GM21447 (cell line): Measurements from ENCODE around the gene FAM53A.
"Not testable (repeated sequence)": the region's sequence is repeated elsewhere in the genome, so short reads cannot be mapped to it uniquely, and the experiment has no call there.

Experiments
- ATAC-seq: cut with Tn5 transposase; IDR thresholded peaks from one replicate; pipeline ENCODE4 v1.9.1; 2021; ENCODE audit not compliant: unreplicated experiment

The FAM53A gene

GRCh38 chr4:1641671-1642070, 42.4 kb downstream of the FAM53A start:
- ATAC-seq = no peak

GRCh38 chr4:1640716-1641503, 43.2 kb downstream of the FAM53A start:
- not testable (repeated sequence) for ATAC-seq

GRCh38 chr4:1640190-1640589, 43.9 kb downstream of the FAM53A start:
- ATAC-seq = no peak

GRCh38 chr4:1639299-1639868, 44.7 kb downstream of the FAM53A start:
- no peak for ATAC-seq

- ATAC-seq = no peak
Measured at GRCh38 chr4:1638873-1639272, 45.2 kb downstream of the FAM53A start.

- ATAC-seq = no peak
Measured at GRCh38 chr4:1638272-1638598, 45.9 kb downstream of the FAM53A start.

GRCh38 chr4:1637580-1638271, 46.4 kb downstream of the FAM53A start:
- no peak for ATAC-seq

GRCh38 chr4:1636490-1637211, 47.5 kb downstream of the FAM53A start:
- no peak for ATAC-seq

- ATAC-seq = no peak
Measured at GRCh38 chr4:1635464-1635863, 48.6 kb downstream of the FAM53A start.

- no peak for ATAC-seq
Measured at GRCh38 chr4:1633993-1634392, 50.1 kb downstream of the FAM53A start.

- no peak for ATAC-seq
Measured at GRCh38 chr4:1632109-1633104, 51.7 kb downstream of the FAM53A start.

GRCh38 chr4:1631136-1631535, 53.0 kb downstream of the FAM53A start:
- ATAC-seq = no peak

- no peak for ATAC-seq
Measured at GRCh38 chr4:1630266-1630665, 53.8 kb downstream of the FAM53A start.

GRCh38 chr4:1629699-1630083, 54.4 kb downstream of the FAM53A start:
- no peak for ATAC-seq

GRCh38 chr4:1628892-1629698, 55.0 kb downstream of the FAM53A start:
- no peak for ATAC-seq

GRCh38 chr4:1627417-1628313, 56.4 kb downstream of the FAM53A start:
- no peak for ATAC-seq

- no peak for ATAC-seq
Measured at GRCh38 chr4:1626941-1627340, 57.2 kb downstream of the FAM53A start.

GRCh38 chr4:1626151-1626550, 58.0 kb downstream of the FAM53A start:
- ATAC-seq = no peak
